Activated T-helper 9 cell treated with anti-CD3 and anti-CD28 coated beads, Interleukin-2, amount 50 U/mL, for 16 hours (primary cell): Measurements from ENCODE around the gene PSTPIP1.

ENCODE experiments used
- DNase-seq: peaks from one replicate; pipeline ENCODE4 v3.0.0-alpha.2; 2020; ENCODE audit warnings: low read depth

The PSTPIP1 gene

GRCh38 chr15:77044228-77045042 is 49.5 kb downstream of the PSTPIP1 start:
- no peak for DNase-seq

- DNase-seq = no peak
Observed at GRCh38 chr15:77045985-77046384, 51.1 kb downstream of the PSTPIP1 start.

GRCh38 chr15:77046704-77047412 is 51.9 kb downstream of the PSTPIP1 start:
- DNase-seq = no peak

GRCh38 chr15:77048135-77048876 is 53.4 kb downstream of the PSTPIP1 start:
- DNase-seq = no peak

GRCh38 chr15:77052556-77052955 is 57.6 kb downstream of the PSTPIP1 start:
- DNase-seq = no peak

- DNase-seq = no peak
Observed at GRCh38 chr15:77053709-77054108, 58.8 kb downstream of the PSTPIP1 start.

GRCh38 chr15:77057072-77057471 is 62.1 kb downstream of the PSTPIP1 start:
- no peak for DNase-seq

GRCh38 chr15:77057685-77058084 is 62.8 kb downstream of the PSTPIP1 start:
- no peak for DNase-seq

GRCh38 chr15:77058468-77058867 is 63.5 kb downstream of the PSTPIP1 start:
- DNase-seq = no peak

- no peak for DNase-seq
Observed at GRCh38 chr15:77059786-77060361, 64.9 kb downstream of the PSTPIP1 start.

GRCh38 chr15:77060546-77060945 is 65.6 kb downstream of the PSTPIP1 start:
- no peak for DNase-seq

- no peak for DNase-seq
Observed at GRCh38 chr15:77063249-77063648, 68.3 kb downstream of the PSTPIP1 start.

GRCh38 chr15:77064063-77064462 is 69.1 kb downstream of the PSTPIP1 start:
- no peak for DNase-seq

- no peak for DNase-seq
Observed at GRCh38 chr15:77064539-77065308, 69.8 kb downstream of the PSTPIP1 start.

- no peak for DNase-seq
Observed at GRCh38 chr15:77066971-77067690, 72.2 kb downstream of the PSTPIP1 start.

- DNase-seq = no peak
Observed at GRCh38 chr15:77067691-77068367, 72.9 kb downstream of the PSTPIP1 start.

- no peak for DNase-seq
Observed at GRCh38 chr15:77068633-77069032, 73.7 kb downstream of the PSTPIP1 start.

GRCh38 chr15:77069521-77070121 is 74.7 kb downstream of the PSTPIP1 start:
- no peak for DNase-seq

GRCh38 chr15:77070180-77070494 is 75.2 kb downstream of the PSTPIP1 start:
- no peak for DNase-seq
